GM23248 (cell line): ENCODE data around the gene USH1G. TPM values are rescaled to one million over a fixed set of nuclear protein-coding genes. Genes with fewer than 3 reads are reported as not detected.

Experiments
- DNase-seq: peaks from one replicate; pipeline ENCODE4 v3.0.0-alpha.2; 2015
- H2AFZ ChIP-seq: fragments of 200-600 bp; sonication (generic); 2 replicates; pipeline ENCODE4 v1.6.1; 2016; ENCODE audit warnings: antibody characterized with exemption
- H3F3A ChIP-seq: fragments of 200-600 bp; sonication (generic); 2 replicates; pipeline ENCODE4 v1.6.1; 2016; ENCODE audit warnings: mild to moderate bottlenecking, antibody characterized with exemption, mixed run types; ENCODE audit not compliant: insufficient read depth
- H3K27ac ChIP-seq: fragments of 200-600 bp; sonication (generic); 2 replicates; pipeline ENCODE4 v1.5.1; 2016; ENCODE audit warnings: mild to moderate bottlenecking
- H3K27me3 ChIP-seq: fragments of 200-600 bp; sonication (generic); replicated peaks from 2 replicates; pipeline ENCODE4 v1.6.1; 2016; ENCODE audit warnings: mild to moderate bottlenecking; ENCODE audit not compliant: insufficient read depth
- H3K36me3 ChIP-seq: fragments of 200-600 bp; sonication (generic); 2 replicates; pipeline ENCODE4 v1.6.1; 2016; ENCODE audit warnings: low read depth, mild to moderate bottlenecking
- H3K4me1 ChIP-seq: fragments of 200-600 bp; sonication (generic); 2 replicates; pipeline ENCODE4 v1.6.1; 2016; ENCODE audit warnings: mild to moderate bottlenecking; ENCODE audit not compliant: insufficient read depth
- H3K4me2 ChIP-seq: fragments of 200-600 bp; sonication (generic); one replicate; pipeline ENCODE4 v1.6.1; 2016; ENCODE audit warnings: mild to moderate bottlenecking; ENCODE audit not compliant: unreplicated experiment
- H3K4me3 ChIP-seq: fragments of 200-600 bp; sonication (generic); 2 replicates; pipeline ENCODE4 v1.5.1; 2016; ENCODE audit warnings: mild to moderate bottlenecking
- H3K79me2 ChIP-seq: fragments of 200-600 bp; sonication (generic); 2 replicates; pipeline ENCODE4 v1.6.1; 2016; ENCODE audit warnings: mild to moderate bottlenecking; ENCODE audit not compliant: insufficient read depth
- H3K9ac ChIP-seq: fragments of 200-600 bp; sonication (generic); 2 replicates; pipeline ENCODE4 v1.6.1; 2016; ENCODE audit warnings: mild to moderate bottlenecking
- H3K9me2 ChIP-seq: fragments of 200-600 bp; sonication (generic); 2 replicates; pipeline ENCODE4 v1.6.1; 2016; ENCODE audit warnings: mixed run types, mild to moderate bottlenecking, moderate library complexity; ENCODE audit not compliant: insufficient read depth
- H3K9me3 ChIP-seq: fragments of 200-600 bp; sonication (generic); one replicate; pipeline ENCODE4 v1.6.1; 2017; ENCODE audit warnings: low read depth
- H4K20me1 ChIP-seq: fragments of 200-600 bp; sonication (generic); 2 replicates; pipeline ENCODE4 v1.6.0; 2016; ENCODE audit not compliant: insufficient read depth
- EZH2 ChIP-seq: fragments of 200-600 bp; sonication (generic); IDR thresholded peaks from 2 replicates; pipeline ENCODE4 v1.6.1; 2018; ENCODE audit warnings: antibody characterized with exemption, mild to moderate bottlenecking; ENCODE audit not compliant: insufficient read depth, poor library complexity, severe bottlenecking
- EZH2phosphoT487 ChIP-seq: fragments of 200-600 bp; sonication (generic); IDR thresholded peaks from 2 replicates; pipeline ENCODE4 v1.6.1; 2018; ENCODE audit warnings: antibody characterized with exemption, moderate library complexity, mild to moderate bottlenecking, low read depth; ENCODE audit not compliant: insufficient read depth
- WGBS, 2 experiments: methylation state at CpG; one replicate each; pipeline ENCODE4 v1.1.6; 2015 to 2017; ENCODE audit warnings: low lambda C conversion rate in 2 of 2, low coverage in 1 of 2; ENCODE audit errors: missing lambda C conversion rate in 2 of 2; 5-methylcytosine and 5-hydroxymethylcytosine counted together
- in situ Hi-C: fragments of 300-500 bp; cut with MboI; formaldehyde crosslinking; loops from 2 replicates; pipeline ENCODE4 v1.15.0; 2020
- polyA plus RNA-seq: library from polyadenylated mRNA; unstranded; fragments of >200 nt; fragmentation: Nextera tagmentation; extraction: Ambion mirVana; gene quantifications from 2 replicates; pipeline ENCODE4 v1.2.1, GENCODE V29; 2016
- total RNA-seq: library from RNA; depleted of rRNA; stranded (reverse); fragments of >200 nt; shearing (Covaris generic); gene quantifications from 2 replicates; pipeline ENCODE4 v1.2.3, GENCODE V29; 2014

The USH1G gene
- total and polyA plus RNA-seq, 2 experiments from 2014 or later = not detected

- TF ChIP-seq EZH2 (no peak), EZH2phosphoT487 (no peak)
- in situ Hi-C loops = no loop called here
- Histone ChIP-seq H3K79me2 (no peaks in the 10 kb centered on the region), H3K4me3 (no peak overlapping the region), H2AFZ (no peak overlapping the region), H3K9me3 (no peaks in the 10 kb centered on the region), H3K4me2 (no peak overlapping the region), H3F3A (no peaks in the 10 kb centered on the region), H3K27ac (no peak overlapping the region), H3K9ac (no peak overlapping the region), H3K36me3 (no peaks in the 10 kb centered on the region), H3K27me3 (peaks cover 63% of the 10 kb centered on the region), H3K4me1 (no peaks in the 10 kb centered on the region), H4K20me1 (no peaks in the 10 kb centered on the region), H3K9me2 (no peaks in the 10 kb centered on the region)
- DNase-seq = no peak
- 74 to 76% methylated on average over 2 of the region's 2 CpGs for WGBS, 2 experiments
Observed at GRCh38 chr17:74921769-74922168, 1.3 kb downstream of the USH1G start.

DNA sequence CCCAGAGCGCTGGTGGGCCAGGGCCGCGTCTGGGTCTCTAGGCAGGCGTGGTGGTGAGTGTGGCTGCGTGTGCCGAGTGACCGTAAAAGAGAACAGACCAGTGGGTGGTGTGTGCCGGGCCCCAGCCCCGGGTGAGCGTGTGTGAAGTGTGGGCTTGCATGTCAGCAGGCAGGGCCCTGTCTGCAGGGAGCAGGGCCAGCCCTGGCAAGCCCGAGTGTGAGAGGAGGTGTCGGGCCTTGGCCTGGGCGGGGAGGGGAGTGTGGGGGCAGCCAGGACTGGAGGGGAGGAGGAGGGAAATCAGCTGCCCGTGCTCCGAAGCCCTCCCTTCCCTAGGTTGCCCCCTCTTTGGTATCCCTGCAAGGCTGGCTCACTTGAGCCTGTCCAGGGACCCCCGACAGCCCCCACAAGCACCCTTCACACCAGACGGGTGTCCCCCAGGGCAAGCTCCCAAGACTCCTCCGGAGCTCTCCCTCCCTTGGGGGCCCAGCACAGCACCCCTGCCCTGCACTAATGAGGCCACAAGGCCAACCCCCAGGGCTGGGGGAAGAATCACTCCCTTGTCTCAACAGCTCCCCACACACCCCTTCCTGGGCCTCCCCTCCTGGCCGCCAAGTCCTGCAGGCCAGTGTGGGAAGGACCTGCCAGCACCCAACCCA is 1.9 kb downstream of the USH1G start:
- no peaks in the 10 kb centered on the region for H3K9me3 ChIP-seq
- DNase-seq = no peak
- 10 to 17% methylated on average over 15 to 19 of the region's 19 CpGs for WGBS, 2 experiments
- H3K9ac ChIP-seq = no peak overlapping the region
- no peak overlapping the region for H3K4me3 ChIP-seq
- no peaks in the 10 kb centered on the region for H4K20me1 ChIP-seq
- no peaks in the 10 kb centered on the region for H3K79me2 ChIP-seq
- H3F3A ChIP-seq = no peaks in the 10 kb centered on the region
- no peak overlapping the region for H3K4me2 ChIP-seq
- no peaks in the 10 kb centered on the region for H3K4me1 ChIP-seq
- in situ Hi-C loops = no loop called here
- TF ChIP-seq EZH2phosphoT487 = no peak
- TF ChIP-seq EZH2 = no peak
- no peaks in the 10 kb centered on the region for H3K9me2 ChIP-seq
- peaks cover 63% of the 10 kb centered on the region for H3K27me3 ChIP-seq
- H2AFZ ChIP-seq = no peak overlapping the region
- no peaks in the 10 kb centered on the region for H3K36me3 ChIP-seq
- H3K27ac ChIP-seq = no peak overlapping the region

DNA sequence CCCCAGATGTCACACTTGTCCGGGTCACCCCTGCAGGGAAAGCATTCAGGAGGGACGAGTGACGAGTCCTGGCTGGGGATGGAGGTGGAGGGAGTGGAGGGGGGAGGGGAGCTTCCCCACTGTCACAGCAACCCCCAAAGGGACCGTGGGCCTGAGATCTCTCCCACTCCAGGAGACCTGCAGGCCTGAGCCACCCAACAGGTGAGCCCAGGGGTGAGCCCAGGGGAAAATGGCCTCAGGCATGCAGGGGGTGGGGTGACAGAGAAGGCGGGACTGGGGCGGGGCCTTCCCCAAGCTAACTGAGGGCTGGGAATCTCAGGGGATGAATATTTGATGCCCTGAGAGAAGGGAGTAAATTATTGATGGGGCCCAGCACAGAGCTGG is 2.4 kb downstream of the USH1G start:
- no peaks in the 10 kb centered on the region for H3K79me2 ChIP-seq
- WGBS, 2 experiments = 23 to 43% methylated on average over 3 to 6 of the region's 6 CpGs
- no peaks in the 10 kb centered on the region for H3K9me2 ChIP-seq
- no peak overlapping the region for H3K27ac ChIP-seq
- no peaks in the 10 kb centered on the region for H4K20me1 ChIP-seq
- DNase-seq = no peak
- no peak overlapping the region for H3K4me3 ChIP-seq
- no peaks in the 10 kb centered on the region for H3K9me3 ChIP-seq
- TF ChIP-seq EZH2phosphoT487 (no peak), EZH2 (no peak)
- H3K4me2 ChIP-seq = no peak overlapping the region
- no peaks in the 10 kb centered on the region for H3K4me1 ChIP-seq
- in situ Hi-C loops = no loop called here
- H2AFZ ChIP-seq = no peak overlapping the region
- no peak overlapping the region for H3K9ac ChIP-seq
- peaks cover 59% of the 10 kb centered on the region for H3K27me3 ChIP-seq
- H3F3A ChIP-seq = no peaks in the 10 kb centered on the region
- H3K36me3 ChIP-seq = no peaks in the 10 kb centered on the region

- Histone ChIP-seq H3K4me2 (no peak overlapping the region), H3K4me1 (no peaks in the 10 kb centered on the region), H3K36me3 (no peaks in the 10 kb centered on the region), H3K4me3 (no peak overlapping the region), H2AFZ (no peak overlapping the region), H3K9me2 (no peaks in the 10 kb centered on the region), H3K27ac (no peak overlapping the region), H3K27me3 (peaks cover 55% of the 10 kb centered on the region), H3K9ac (no peak overlapping the region), H3K9me3 (no peaks in the 10 kb centered on the region), H3F3A (no peaks in the 10 kb centered on the region), H3K79me2 (no peaks in the 10 kb centered on the region), H4K20me1 (no peaks in the 10 kb centered on the region)
- in situ Hi-C loops = no loop called here
- no peak for DNase-seq
- WGBS, 2 experiments = 48 to 51% methylated on average over 24 to 27 of the region's 27 CpGs
- no peak for TF ChIP-seq EZH2phosphoT487
- TF ChIP-seq EZH2 = no peak
Observed at GRCh38 chr17:74920306-74920620, 2.8 kb downstream of the USH1G start.
